Stimulated activated CD8-positive, alpha-beta memory T cell treated with anti-CD3 and anti-CD28 coated beads, Interleukin-12 subunit alpha, Interleukin-12 subunit beta, amount 100 ng/mL, for 4 hours (primary cell): ENCODE data around the gene EBF3.

ENCODE experiments used
- DNase-seq: peaks from one replicate; pipeline ENCODE4 v3.0.0-alpha.2; 2020; ENCODE audit warnings: low read depth

The EBF3 gene

DNA sequence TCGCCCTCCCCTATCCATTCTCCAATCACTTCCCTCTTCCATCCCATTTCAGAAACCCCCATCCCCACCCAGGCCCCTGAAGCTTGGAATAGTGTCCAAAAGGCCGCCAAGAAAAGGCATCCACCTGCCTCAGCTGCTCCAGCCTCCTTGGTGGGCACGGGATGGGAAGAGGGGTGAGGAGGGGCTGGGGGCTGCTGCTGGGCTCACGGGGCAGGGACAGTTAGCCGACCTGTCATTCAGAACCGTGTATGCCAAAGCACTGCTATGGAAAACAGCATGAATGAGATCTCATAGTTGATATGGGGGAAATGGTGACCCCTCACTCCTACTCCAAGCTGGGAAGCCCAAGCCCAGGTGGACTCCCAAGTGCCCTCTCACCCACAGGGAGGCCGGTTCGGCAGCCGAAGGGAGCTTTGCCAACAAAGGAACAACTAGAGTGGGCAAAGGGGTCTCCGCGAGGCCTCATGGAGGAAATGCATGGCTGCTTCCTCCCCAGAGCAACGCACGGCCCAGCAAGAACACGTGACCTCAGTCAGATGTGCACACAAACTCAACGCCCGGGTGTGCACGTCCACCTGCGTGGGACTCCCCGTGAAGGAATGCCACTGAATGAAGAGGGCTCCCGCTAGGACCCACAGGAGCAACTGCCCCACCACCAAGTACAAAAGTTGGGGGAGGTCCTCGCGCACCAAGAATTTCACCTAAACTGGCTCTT, 52.5 kb downstream of the EBF3 start:
- no peak for DNase-seq

GRCh38 chr10:129910861-129911260, 53.2 kb downstream of the EBF3 start:
- no peak for DNase-seq

- DNase-seq = no peak
Observed at GRCh38 chr10:129909531-129910256, 54.4 kb downstream of the EBF3 start.

DNA sequence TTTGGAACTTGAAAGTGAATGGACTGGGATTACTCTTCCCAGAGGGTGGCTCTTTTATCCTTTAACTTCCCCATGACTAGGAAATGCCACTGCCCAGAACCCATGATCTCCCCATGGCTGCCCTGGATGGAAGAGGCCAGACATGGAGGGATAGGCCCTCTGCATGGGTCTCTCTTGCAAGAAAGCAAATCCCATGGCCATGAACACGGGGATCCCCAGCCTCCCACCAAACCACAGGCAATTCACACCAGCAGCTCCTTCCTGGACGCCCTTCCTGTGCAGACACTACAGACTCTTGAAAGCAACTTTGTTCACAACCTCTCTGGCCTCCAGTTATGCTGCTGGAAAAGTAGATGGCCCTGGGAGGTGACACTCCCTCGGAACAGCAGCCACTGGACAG, 55.0 kb downstream of the EBF3 start:
- no peak for DNase-seq

GRCh38 chr10:129908406-129908805, 55.7 kb downstream of the EBF3 start:
- no peak for DNase-seq

DNA sequence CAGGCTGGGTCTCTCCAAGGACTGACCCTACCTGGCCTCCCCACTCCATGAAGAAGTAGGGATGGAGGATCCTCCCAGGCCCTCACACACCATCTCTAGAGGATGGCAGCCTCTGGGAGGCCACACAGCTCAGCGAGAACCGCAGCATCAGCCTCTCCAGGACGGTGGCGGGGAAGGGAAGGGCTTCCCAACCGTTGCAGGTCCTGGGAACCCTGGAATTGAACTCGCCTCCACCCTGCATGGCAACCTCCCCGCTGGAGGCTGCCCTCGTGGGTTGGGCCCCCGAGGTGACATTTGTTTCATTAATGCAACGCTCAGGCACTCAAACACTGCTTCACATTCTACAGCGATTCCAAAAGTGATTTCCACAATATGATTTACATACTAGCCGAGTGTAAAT, 58.5 kb downstream of the EBF3 start:
- DNase-seq = no peak

DNA sequence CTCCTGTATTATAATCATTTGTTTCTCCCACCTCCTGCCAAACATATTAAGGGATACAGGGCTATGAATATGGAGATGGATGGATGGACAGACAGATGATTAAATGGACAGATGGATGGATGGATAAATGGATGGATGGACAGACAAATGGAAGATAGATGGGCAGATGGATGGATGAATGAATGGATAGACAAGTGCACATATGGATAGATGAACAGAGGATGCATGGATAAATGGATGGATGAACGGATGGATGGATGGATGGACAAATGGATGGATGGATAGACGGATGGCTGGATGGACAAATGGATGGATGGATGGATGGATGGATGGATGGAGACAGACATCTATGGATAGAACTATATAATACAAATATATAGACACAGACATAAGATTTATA, 59.8 kb downstream of the EBF3 start:
- DNase-seq = no peak

DNA sequence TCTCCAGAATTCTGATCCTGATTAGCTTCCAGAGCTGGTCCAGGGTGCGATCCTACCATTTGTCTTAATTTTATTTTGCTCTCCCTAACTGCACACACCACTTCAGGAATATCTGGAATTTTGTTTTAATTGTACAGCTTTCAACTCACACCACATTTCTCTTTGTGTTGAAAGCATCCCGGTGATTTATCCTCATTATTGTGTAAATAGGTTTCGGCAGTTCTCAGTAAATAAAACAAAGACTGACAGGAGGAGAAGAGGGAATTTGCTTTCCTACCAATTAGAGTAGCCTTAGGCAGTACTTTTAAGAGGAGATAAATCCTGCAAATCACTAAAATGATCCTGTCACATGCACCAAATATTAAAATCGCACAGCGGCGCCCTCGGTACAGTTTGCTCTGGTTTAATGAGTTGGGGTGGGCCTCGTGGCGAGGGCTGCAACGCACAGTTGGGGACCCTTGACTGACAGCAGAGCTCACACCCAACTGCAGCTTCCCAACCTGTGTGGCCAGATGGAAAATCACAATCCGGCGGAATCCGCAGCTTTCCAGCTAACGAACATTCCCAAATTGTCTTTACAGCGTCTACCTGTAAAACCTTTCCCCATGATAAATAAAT, 62.6 kb downstream of the EBF3 start:
- DNase-seq = no peak

- DNase-seq = no peak
Observed at GRCh38 chr10:129900825-129901224, 63.2 kb downstream of the EBF3 start.

GRCh38 chr10:129899276-129900130, 64.6 kb downstream of the EBF3 start:
- no peak for DNase-seq

- no peak for DNase-seq
Observed at GRCh38 chr10:129898706-129899268, 65.3 kb downstream of the EBF3 start.

GRCh38 chr10:129897871-129898626, 66.0 kb downstream of the EBF3 start:
- DNase-seq = no peak

DNA sequence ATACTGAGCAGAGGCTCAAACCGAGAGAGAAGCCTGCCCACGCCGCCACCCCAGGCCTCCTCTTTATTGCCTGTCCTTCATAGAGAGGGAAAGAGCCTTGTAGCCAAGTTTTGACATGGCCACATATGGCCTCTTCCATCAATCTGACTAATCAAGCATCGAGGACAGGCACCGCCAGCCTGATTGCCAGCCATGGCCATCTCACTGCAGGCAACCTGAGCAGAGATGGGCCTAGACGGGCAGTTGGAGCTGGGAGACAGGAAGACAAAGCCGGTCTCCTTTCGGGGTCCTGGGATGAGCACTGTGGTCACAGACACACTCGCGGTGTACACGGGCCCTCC, 67.2 kb downstream of the EBF3 start:
- no peak for DNase-seq

DNA sequence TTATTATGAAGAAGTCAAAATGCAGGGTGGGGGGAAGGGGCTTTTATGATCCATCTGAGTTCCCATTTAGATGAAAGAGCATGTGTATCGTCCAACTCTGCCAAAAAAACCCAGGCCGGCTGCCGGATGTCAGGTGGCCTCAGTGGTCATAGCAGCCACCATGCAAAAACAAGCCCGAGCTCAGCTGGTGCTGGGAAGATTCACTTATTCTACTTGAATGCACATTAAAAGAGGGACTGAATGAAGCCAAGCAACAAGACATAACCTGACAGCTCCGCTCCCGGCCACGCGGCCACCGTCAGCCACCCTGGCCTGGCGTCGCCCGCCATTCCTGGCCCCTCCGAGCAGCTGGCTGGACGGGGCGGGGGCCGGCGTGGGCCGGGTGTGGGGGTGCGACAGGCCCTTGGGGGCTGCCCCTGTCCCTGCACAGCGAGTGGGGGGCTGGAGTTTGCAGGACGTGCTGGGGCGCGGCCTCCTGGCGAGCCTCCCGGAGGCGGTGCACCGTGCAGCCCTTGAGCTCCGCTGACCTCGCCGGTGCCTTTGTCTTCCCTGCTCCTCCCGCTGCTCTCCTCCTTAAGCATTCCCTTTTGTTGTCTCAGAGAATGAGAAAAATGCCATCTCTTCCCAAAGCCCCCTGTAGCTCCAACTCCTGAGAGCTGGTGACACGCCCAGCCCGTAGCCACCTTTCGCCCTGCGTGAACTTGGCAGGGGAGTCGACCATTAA, 67.8 kb downstream of the EBF3 start:
- DNase-seq = no peak

GRCh38 chr10:129895811-129896135, 68.3 kb downstream of the EBF3 start:
- DNase-seq = no peak

DNA sequence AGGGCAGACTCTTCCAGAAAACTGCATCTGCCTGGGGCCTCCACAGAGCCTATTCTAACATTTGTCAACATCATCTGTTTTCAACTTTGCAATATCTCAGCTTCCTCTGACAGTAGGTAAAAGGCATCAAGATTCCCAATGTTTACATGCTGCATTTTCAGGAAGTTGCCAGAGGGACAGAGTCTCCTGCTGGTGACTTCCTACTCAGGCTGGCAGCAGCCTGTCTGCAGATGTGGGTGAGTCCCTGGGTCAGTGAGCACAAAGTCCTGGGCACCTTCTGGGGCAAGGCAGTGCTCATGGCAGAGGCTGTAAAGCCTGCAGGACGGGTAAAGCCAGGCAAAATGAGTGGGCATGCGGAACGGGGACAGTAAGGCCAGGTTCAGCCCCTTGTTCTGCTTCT, 69.4 kb downstream of the EBF3 start:
- DNase-seq = no peak

DNA sequence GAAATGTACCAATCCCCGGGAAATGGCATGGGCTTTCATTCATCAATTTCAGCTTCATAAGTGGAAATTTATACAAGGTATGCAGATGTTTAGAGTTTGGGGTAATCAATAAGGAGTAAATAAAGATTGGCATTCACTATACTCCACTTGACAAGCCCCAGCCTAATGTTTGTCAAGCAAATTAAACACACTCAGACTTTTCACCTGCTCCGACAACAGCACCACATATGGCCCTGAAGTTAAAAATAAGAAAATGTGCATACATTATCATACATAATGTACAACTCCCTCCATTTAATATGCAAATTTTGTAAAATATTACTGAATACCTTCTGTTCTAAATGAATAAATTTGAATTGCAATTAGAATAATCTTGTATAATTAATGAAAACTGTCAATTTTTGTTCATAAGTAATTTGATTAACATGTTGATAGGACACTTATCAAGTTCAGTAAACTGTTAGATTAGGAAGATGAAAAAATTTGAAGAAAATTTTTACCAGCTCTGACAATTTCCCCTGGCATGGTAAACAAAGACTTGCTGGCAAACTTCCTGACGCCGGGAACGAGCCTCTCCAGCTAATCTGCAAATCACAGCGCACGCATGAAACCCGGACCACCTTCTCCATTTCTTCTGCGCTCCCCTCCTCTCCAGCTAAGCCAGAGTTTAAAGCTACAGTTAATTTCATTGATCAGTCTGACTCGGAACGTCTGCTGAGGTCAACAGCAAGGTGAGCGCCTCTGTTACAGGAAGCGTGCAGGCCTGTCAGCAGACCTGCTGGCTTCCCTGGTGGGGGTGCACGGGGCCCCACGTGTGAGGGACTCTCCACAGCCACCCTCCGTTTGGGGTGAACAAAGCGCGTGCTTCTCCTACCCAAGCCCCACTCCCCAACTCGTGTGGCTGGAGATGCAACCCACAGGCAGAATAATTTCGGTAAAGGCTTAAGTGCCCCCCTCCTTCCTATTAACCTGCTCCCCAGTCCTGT, 70.7 kb downstream of the EBF3 start:
- no peak for DNase-seq

DNA sequence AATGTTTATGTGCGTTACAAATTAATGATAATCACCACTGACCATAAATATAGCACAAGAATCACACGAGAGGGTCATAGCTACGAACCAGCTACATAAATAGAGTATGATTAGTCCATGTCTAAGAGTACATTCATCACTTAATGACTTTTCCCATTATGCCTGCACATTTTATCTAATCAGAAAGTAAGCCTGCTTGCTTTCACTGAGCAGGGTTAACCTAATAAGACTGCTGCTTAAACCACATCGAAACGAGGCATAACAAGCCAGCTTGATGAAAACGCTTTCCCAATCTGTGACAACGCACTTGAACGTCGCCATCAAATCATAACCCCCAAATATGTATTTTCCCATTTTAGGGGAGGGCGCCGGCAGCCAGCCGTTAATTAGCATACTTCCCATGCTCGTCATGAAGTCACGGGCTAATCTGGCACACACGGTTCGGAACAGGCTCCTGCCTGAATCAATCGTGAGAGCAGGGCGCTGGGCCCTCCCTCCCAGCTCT, 71.5 kb downstream of the EBF3 start:
- no peak for DNase-seq

DNA sequence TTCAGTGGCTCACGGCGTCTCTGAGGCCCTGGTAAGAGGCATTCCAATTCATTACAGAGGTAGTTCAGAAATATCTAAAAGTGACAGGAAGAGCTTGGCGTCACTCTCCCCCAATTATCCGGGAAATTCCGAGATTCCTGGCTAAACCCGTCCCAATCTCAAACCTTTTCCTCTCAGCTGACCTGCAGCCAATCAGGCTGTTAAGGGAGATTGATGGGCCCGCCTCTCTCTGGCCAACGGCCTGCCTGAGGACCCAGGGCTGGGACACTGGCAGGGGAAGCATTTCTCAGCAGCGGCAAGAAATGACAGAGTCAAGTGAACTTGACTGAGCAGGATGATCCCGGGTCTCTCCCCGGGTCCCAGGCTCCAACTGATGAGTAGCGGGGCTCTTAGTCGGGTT, 72.3 kb downstream of the EBF3 start:
- no peak for DNase-seq

- no peak for DNase-seq
Observed at GRCh38 chr10:129890170-129890569, 73.9 kb downstream of the EBF3 start.
